ENCODE measurements around the gene FOXM1. TPM values are rescaled to one million over a fixed set of nuclear protein-coding genes. Genes with fewer than 3 reads are reported as not detected.
A peak's percentile ranks its signal among the peaks of the same experiment; 100 is the strongest.

The FOXM1 gene
- total and polyA plus RNA-seq, 2 of the 13 experiments (the other 11 are each of a cell fraction or from before 2014, with no cell fraction given) = 17.1 to 25.9 TPM

DNA sequence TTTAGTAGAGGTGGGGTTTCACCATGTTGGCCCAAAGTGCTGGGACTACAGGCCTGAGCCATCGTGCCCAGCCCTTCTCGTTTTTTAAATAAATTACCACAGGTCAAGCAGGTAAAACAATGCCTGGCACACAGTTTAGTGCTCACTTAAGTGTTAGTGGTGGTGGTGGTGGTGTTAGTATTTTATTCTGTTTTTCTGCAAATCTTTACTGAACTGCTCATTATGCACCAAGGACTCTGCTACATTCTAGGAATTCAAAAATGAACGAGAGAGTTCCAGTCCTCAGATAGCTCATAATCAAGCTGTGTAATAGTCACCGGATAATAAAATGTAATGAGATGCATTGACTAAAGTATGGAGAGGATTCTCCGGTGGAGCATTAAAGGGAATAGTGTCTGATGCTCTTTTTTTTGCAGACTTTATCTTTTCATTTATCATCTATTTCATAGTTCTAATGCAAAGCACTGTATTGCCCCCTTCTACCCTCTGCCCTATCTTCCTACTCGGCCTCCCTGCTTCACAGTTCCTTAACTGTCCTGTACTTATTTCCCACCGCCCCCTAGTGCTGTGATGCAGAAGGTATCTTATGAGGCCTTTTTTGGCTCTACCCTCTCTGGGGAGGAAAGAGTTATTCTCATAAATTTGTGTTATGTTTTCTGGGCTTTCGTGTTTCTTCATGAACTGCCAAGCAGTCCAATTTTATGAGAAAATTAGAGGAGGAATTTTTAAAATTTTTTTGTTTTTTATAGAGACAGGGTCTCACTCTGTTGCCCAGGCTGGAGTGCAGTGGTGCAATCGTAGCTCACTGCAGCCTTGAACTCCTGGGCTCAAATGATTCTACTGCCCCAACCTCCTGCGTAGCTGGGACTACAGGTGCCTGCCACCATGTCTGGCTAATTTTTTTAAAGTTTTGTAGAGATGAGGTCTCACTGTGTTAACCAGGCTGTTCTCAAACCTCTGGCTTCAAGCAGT is 63.5 kb downstream of the FOXM1 start (continued):
- TF ChIP-seq, protein P1, sequence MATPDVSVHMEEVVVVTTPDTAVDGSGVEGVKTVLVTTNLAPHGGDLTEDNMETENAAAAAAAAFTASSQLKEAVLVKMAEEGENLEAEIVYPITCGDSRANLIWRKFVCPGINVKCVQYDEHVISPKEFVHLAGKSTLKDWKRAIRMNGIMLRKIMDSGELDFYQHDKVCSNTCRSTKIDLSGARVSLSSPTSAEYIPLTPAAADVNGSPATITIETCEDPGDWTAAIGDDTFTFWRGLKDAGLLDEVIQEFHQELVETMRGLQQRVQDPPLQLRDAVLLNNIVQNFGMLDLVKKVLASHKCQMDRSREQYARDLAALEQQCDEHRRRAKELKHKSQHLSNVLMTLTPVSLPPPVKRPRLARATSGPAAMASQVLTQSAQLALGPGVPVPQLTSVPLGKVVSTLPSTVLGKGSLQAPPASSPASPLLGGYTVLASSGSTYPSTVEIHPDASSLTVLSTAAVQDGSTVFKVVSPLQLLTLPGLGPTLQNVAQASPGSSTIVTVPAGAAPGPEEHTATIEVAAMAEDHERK (CRISPR knock-in tag; IDR thresholded peaks at IDR 0.05; ENCODE audit: low read depth) = no peak
- no peak for TF ChIP-seq FOXK2 (IDR thresholded peaks at IDR 0.05)

DNA sequence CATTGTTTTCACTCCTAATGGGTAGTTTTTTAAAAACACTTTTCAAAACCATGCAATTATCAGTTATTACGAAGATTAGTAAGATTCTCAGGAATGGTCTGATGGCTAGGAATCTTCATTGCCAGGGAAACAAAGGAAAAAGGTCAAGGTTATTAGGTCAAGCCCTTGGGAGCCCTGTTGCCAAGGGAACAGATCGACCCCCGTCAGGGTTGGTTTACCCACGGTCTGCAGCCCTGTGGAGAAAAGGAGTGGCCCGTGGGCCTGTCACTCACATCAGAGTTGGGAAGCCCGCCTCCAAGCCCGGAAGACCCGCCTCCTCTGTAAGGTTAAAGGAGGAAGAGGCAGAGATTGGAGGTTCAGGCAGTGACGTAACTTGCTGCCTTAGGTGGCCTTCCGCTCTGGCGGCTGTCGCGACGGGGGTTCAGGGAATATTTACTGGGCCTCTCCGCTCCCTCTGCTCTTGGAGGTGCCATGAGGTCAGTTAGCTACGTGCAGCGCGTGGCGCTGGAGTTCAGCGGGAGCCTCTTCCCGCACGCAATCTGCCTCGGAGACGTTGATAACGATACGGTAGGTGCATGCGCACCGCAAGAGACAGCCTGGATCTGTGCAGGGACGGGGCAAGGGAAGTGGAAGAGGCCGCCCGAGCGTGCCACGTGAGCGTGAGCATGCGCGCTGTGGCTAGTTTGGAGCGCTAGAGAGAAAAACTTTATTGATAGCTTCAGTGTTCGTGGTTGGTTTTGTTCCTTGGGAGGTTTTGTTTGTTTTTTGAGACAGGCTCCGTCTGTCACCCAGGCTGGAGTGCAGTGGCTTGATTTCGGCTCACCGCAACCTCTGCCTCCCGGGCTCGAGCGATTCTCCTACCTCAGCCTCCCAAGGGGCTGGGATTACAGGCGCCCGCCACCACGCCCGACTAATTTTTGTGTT is 64.4 kb downstream of the FOXM1 start, which contains the start of gene ITFG2:
TSS of gene ITFG2 (plus strand) at position 379 of the 924 bp plus-strand sequence. CDS start at position 472, 93 bp downstream.
- peaks cover 5% of the 10 kb centered on the region; the same call in 1 of the 2 replicates for H4K20me1 ChIP-seq (ENCODE audit: insufficient read depth, low read length)
- BruUV-seq (replicated peaks) = TSS peak; percentile 85
- TF ChIP-seq TRAFD1 (CRISPR knock-in tag; IDR thresholded peaks at IDR 0.05; ENCODE audit: borderline replicate concordance) (no peak), ZIK1 (CRISPR knock-in tag; IDR thresholded peaks at IDR 0.05; ENCODE audit: borderline replicate concordance, low read depth) (0 out of 2 replicates have a peak, but pooled peaks have one; percentile 68), HMG20A (CRISPR knock-in tag; IDR thresholded peaks at IDR 0.05; ENCODE audit: borderline replicate concordance) (no peak), ZKSCAN8 (CRISPR knock-in tag; IDR thresholded peaks at IDR 0.05; ENCODE audit: borderline replicate concordance) (peak; percentile 90; the same call in 1 of the 2 replicates), ZNF263 (CRISPR knock-in tag; IDR thresholded peaks at IDR 0.05) (no peak; the same call in 1 of the 2 replicates), GMEB1 (CRISPR knock-in tag; IDR thresholded peaks at IDR 0.05; ENCODE audit: borderline replicate concordance) (peak; percentile 96), CHD2 (IDR thresholded peaks at IDR 0.05; ENCODE audit: low read depth, low read length) (no peak), ADNP (CRISPR knock-in tag; IDR thresholded peaks at IDR 0.05) (no peak), PAWR (CRISPR knock-in tag; IDR thresholded peaks at IDR 0.05; ENCODE audit: borderline replicate concordance) (no peak)
- TF ChIP-seq, protein P2, sequence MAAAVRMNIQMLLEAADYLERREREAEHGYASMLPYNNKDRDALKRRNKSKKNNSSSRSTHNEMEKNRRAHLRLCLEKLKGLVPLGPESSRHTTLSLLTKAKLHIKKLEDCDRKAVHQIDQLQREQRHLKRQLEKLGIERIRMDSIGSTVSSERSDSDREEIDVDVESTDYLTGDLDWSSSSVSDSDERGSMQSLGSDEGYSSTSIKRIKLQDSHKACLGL (CRISPR knock-in tag; IDR thresholded peaks at IDR 0.05) = peak; percentile 95

More for the DNA sequence above, 64.4 kb downstream of the FOXM1 start, which contains the start of gene ITFG2:
- POLR2A ChIA-PET = interaction anchor here (1.2 to 1.7 kb wide), 4 partner anchors 15 to 151 kb away, joined by 3 to 9 read pairs (median 6); no protein-coding TSS in a partner anchor
- Histone ChIP-seq H3K4me1 (ENCODE audit: insufficient read depth, low read length) (peaks cover 17% of the 10 kb centered on the region), H3K27ac (ENCODE audit: extremely low read length, insufficient read depth, low read length) (peak within 1 kb of the TSS; percentile 99), H3K9ac (ENCODE audit: insufficient read depth, low read depth, low read length) (peak within 1 kb of the TSS; percentile 98), H3K4me3 (replicated peaks in 1 of 3; ENCODE audit: insufficient read depth in 1 of 3, low read depth in 2 of 3, low read length in 3 of 3) (peak within 1 kb of the TSS; percentile 80 to 98 (median 90)), H3K9me3 (ENCODE audit: low read length) (no peaks in the 10 kb centered on the region), H3K27me3 (ENCODE audit: control insufficient read depth in 1 of 2, insufficient read depth in 2 of 2, low read length in 2 of 2) (peaks cover 0 to 3% of the 10 kb centered on the region in 2 experiments; a peak in 1 of 5 replicates), H3K79me2 (ENCODE audit: insufficient read depth, low read length) (peaks cover 16% of the 10 kb centered on the region), H3K36me3 (replicated peaks in 1 of 2; ENCODE audit: control insufficient read depth in 1 of 2, insufficient read depth in 2 of 2, low read length in 2 of 2) (peaks cover 0 to under 1% of the 10 kb centered on the region in 2 experiments; a peak in 2 of 5 replicates), H3K4me2 (ENCODE audit: low read depth, low read length) (peak within 1 kb of the TSS; percentile 96), H2AFZ (ENCODE audit: low read length) (peak within 1 kb of the TSS; percentile 96)
- peak; percentile 98 for DNase-seq (ENCODE audit: low spot score)
- peak; percentile 97 for ATAC-seq
- peak; percentile 91 for FAIRE-seq
- 1% methylated on average over 38 of the region's 48 CpGs for WGBS (ENCODE audit: low lambda C conversion rate)
- CTCF ChIA-PET (ENCODE audit: low intra/inter-chr PET ratio, low total read pairs) = interaction anchor here (1.2 kb wide), 1 partner anchor 73 kb away, joined by 3 read pairs; no protein-coding TSS in a partner anchor
- intact Hi-C loops (cut with micrococcal nuclease; ENCODE audit: unreplicated experiment) = no loop called here
- in situ Hi-C loops (cut with HindIII; ENCODE audit: extremely low pct_ligation_motif_present, low pct_unique_long_range_greater_than_20kb) = no loop called here
